Natural killer cell (primary cell): ENCODE results near the gene ENGASE. TPM values are rescaled to one million over a fixed set of nuclear protein-coding genes. Genes with fewer than 3 reads are reported as not detected.

ENCODE experiments used
- ATAC-seq, 3 donors: fragments of 150-1000 bp in 2 of 3; fragments of 200-7000 bp in 1 of 3; cut with Tn5 transposase; 1 replicate in 1 of 3; 2 replicates in 2 of 3; pipeline ENCODE4 v1.10.0; 2021; ENCODE audit warnings: mild to moderate bottlenecking in 2 of 3, moderate library complexity in 2 of 3
- DNase-seq, 2 donors: peaks; one replicate each; pipeline versions ENCODE4 v3.0.0 to v3.0.0-alpha.2; 2013 to 2021; ENCODE audit warnings: mixed read lengths in 1 of 2
- H3K27ac ChIP-seq: one replicate; pipeline ENCODE4 v1.5.1; 2013; ENCODE audit warnings: mild to moderate bottlenecking, low read length
- H3K27me3 ChIP-seq: one replicate; pipeline ENCODE4 v1.6.1; 2013; ENCODE audit warnings: low read length; ENCODE audit not compliant: control insufficient read depth, insufficient read depth
- H3K36me3 ChIP-seq: one replicate; pipeline ENCODE4 v1.6.1; 2013; ENCODE audit warnings: low read length; ENCODE audit not compliant: control insufficient read depth, insufficient read depth
- H3K4me1 ChIP-seq: one replicate; pipeline ENCODE4 v1.6.1; 2013; ENCODE audit warnings: low read length; ENCODE audit not compliant: control insufficient read depth, insufficient read depth
- H3K4me3 ChIP-seq: one replicate; pipeline ENCODE4 v1.5.1; 2013; ENCODE audit warnings: low read length
- H3K9me3 ChIP-seq: one replicate; pipeline ENCODE4 v1.6.1; 2013; ENCODE audit warnings: low read length; ENCODE audit not compliant: control insufficient read depth, insufficient read depth
- H3K27ac Mint-ChIP-seq, 2 donors: one replicate each; pipeline ENCODE4 v1.8.0; 2022; ENCODE audit warnings: mild to moderate bottlenecking in 2 of 2, mixed read lengths in 2 of 2, moderate library complexity in 1 of 2
- H3K27me3 Mint-ChIP-seq, 2 donors: one replicate each; pipeline ENCODE4 v1.8.0; 2022; ENCODE audit warnings: low read depth in 2 of 2, mixed read lengths in 2 of 2
- H3K36me3 Mint-ChIP-seq: one replicate; pipeline ENCODE4 v1.8.0; 2022; ENCODE audit warnings: mixed read lengths
- H3K4me1 Mint-ChIP-seq, 2 donors: one replicate each; pipeline ENCODE4 v1.8.0; 2022; ENCODE audit warnings: mixed read lengths in 2 of 2
- H3K4me3 Mint-ChIP-seq: one replicate; pipeline ENCODE4 v1.8.0; 2022; ENCODE audit warnings: mild to moderate bottlenecking, moderate library complexity, mixed read lengths
- H3K9me3 Mint-ChIP-seq, 2 donors: one replicate each; pipeline ENCODE4 v1.8.0; 2022; ENCODE audit warnings: mixed read lengths in 2 of 2
- WGBS: methylation state at CpG from one replicate; pipeline ENCODE4 v1.1.7; 2013; ENCODE audit warnings: missing lambda C conversion rate; ENCODE audit not compliant: insufficient coverage; 5-methylcytosine and 5-hydroxymethylcytosine counted together
- intact Hi-C: fragments of 100-400 bp; cut with micrococcal nuclease; formaldehyde crosslinking; loops from one replicate; pipeline ENCODE4 v1.14.2; 2022
- total RNA-seq, 4 donors: library from RNA; stranded (reverse); fragments of 120-200 nt in 1 of 4; gene quantifications; one replicate each; pipeline versions ENCODE4 v1.2.3 to v1.2.4, GENCODE V29; 2013 to 2022
- TF ChIP-seq, protein P1 (sequence below): fragments of 200-600 bp; IDR thresholded peaks from one replicate; pipeline ENCODE4 v1.8.0; 2022; ENCODE audit warnings: antibody characterized with exemption

ENGASE gene
- total RNA-seq, 3 donors from 2014 or later (not counting 1 experiment from before 2014, with no cell fraction given): 56.0 to 86.4 (median 56.9) TPM

DNA sequence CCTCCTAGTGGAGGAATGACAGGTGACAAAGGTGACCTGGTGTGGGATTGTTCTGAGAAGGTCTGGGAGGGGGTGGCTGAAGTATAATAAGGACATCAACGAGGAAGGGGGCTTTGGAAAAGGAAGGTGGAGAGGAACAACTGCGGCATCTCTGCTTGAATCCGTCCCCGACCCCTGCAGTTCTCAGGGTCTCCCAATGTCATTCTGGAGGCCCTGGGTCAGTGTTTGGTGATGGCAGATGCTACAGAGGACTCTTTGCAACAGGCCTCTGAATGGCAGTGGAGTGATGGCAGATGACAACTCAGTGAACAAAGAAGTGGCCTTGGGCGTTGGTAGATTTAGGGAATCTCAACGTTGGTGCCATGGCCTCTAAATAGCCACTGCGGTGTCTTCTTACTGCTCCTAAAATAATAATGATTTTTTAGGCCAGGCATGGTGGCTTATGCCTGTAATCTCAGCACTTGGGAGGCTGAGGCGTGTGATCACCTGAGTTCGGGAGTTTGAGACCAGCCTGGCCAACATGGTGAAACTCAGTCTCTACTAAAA lies 1.3 kb downstream of the ENGASE start:
- Histone ChIP-seq H3K36me3 (peaks cover 11% of the 10 kb centered on the region), H3K4me3 (no peak overlapping the region), H3K9me3 (no peaks in the 10 kb centered on the region), H3K4me1 (peaks cover 23% of the 10 kb centered on the region), H3K27me3 (no peaks in the 10 kb centered on the region), H3K27ac (peak overlapping the region; percentile 54)
- TF ChIP-seq, protein P1, sequence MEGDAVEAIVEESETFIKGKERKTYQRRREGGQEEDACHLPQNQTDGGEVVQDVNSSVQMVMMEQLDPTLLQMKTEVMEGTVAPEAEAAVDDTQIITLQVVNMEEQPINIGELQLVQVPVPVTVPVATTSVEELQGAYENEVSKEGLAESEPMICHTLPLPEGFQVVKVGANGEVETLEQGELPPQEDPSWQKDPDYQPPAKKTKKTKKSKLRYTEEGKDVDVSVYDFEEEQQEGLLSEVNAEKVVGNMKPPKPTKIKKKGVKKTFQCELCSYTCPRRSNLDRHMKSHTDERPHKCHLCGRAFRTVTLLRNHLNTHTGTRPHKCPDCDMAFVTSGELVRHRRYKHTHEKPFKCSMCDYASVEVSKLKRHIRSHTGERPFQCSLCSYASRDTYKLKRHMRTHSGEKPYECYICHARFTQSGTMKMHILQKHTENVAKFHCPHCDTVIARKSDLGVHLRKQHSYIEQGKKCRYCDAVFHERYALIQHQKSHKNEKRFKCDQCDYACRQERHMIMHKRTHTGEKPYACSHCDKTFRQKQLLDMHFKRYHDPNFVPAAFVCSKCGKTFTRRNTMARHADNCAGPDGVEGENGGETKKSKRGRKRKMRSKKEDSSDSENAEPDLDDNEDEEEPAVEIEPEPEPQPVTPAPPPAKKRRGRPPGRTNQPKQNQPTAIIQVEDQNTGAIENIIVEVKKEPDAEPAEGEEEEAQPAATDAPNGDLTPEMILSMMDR: no peak
- no peak for ATAC-seq
- Mint-ChIP-seq H3K4me3 (peak overlapping the region; percentile 88), H3K9me3 (no peaks in the 10 kb centered on the region), H3K27ac (peak overlapping the region; percentile 75 to 91), H3K4me1 (peaks cover 10 to 21% of the 10 kb centered on the region in 2 donors), H3K27me3 (no peaks in the 10 kb centered on the region), H3K36me3 (no peaks in the 10 kb centered on the region)
- no peak for DNase-seq
- intact Hi-C loops: loop anchor here (2.0 kb wide), 1 partner anchor 17 kb away; no protein-coding TSS in a partner anchor
- 93% methylated on average over 9 of the region's 9 CpGs for WGBS

DNA sequence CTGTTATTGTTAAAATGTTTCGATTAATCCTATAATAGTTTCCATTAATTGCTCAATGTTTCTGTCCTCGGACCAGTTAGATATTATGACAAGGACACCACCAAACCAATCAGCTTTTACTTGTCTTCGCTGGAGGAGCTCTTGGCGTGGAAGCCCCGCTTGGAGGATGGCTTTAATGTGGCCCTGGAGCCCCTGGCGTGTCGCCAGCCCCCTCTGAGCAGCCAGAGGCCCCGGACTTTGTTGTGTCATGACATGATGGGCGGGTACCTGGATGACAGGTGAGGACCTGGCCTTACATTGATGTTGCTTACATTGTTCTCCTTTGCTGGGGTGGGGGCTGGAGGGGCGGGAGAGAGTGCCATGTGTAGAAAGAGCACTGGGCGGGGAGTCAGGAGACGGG lies 3.0 kb downstream of the ENGASE start:
- no peaks in the 10 kb centered on the region for H3K27me3 Mint-ChIP-seq
- intact Hi-C loops: no loop called here
- Histone ChIP-seq H3K9me3 (no peaks in the 10 kb centered on the region), H3K27me3 (no peaks in the 10 kb centered on the region), H3K4me1 (peaks cover 23% of the 10 kb centered on the region), H3K27ac (no peak overlapping the region), H3K4me3 (no peak overlapping the region), H3K36me3 (peaks cover 18% of the 10 kb centered on the region)
- H3K4me1 Mint-ChIP-seq: peaks cover 10 to 25% of the 10 kb centered on the region in 2 donors
- no peak overlapping the region for H3K27ac Mint-ChIP-seq
- DNase-seq: no peak
- WGBS: 96% methylated on average over 12 of the region's 12 CpGs
- TF ChIP-seq, protein P1: no peak
- no peaks in the 10 kb centered on the region for H3K36me3 Mint-ChIP-seq
- ATAC-seq: no peak
- H3K4me3 Mint-ChIP-seq: peak overlapping the region; percentile 40
- no peaks in the 10 kb centered on the region for H3K9me3 Mint-ChIP-seq

DNA sequence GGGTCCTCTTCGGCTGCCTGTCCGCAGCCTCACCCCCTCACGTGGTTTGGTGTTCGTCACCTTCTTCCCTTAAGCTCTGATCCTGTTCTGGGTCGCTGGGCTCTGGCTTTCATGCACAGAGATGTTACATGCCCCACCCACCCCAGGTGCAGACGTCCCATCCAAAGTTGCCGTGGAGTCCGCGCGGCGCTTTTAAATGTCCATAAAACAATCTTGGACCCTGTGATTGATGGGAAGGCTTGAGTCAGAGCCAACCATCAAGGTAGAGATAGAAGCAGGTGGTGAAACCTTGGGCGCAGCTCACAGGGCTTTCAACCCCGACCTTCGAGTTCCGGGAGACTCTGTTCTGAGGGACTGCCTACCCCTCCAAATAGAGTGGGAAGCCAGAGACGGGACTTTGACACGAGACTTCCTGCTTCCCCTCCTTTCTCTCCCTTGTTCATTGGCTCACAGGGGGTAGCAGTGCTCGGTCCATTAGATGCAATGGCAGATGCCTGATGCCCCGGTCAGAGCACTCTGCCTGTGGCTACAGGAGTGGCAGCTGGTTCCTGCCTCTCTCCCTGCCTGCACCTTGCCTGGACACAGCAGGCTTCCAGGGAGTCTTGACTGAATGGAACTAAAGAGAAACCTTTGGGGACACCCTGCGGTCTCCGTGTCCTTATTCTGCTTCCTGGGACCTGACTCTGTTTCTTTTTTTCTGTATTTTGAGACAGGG lies 4.0 kb downstream of the ENGASE start:
- H3K4me1 Mint-ChIP-seq: peaks cover 10 to 25% of the 10 kb centered on the region in 2 donors
- H3K9me3 Mint-ChIP-seq: no peaks in the 10 kb centered on the region
- no peaks in the 10 kb centered on the region for H3K27me3 Mint-ChIP-seq
- no peak overlapping the region for H3K4me3 Mint-ChIP-seq
- no peak for ATAC-seq
- TF ChIP-seq, protein P1: no peak
- Histone ChIP-seq H3K27me3 (no peaks in the 10 kb centered on the region), H3K36me3 (peaks cover 23% of the 10 kb centered on the region), H3K4me3 (no peak overlapping the region), H3K9me3 (no peaks in the 10 kb centered on the region), H3K27ac (no peak overlapping the region), H3K4me1 (peaks cover 22% of the 10 kb centered on the region)
- DNase-seq: no peak
- intact Hi-C loops: no loop called here
- no peaks in the 10 kb centered on the region for H3K36me3 Mint-ChIP-seq
- WGBS: 95% methylated on average over 21 of the region's 21 CpGs
- H3K27ac Mint-ChIP-seq: no peak overlapping the region
